Neural cell (in vitro differentiated cells): ENCODE results near the gene BRIP1. TPM values are rescaled to one million over a fixed set of nuclear protein-coding genes. Genes with fewer than 3 reads are reported as not detected.

Experiments used
- H2AFZ ChIP-seq: fragments of 200-600, 300-800 bp; sonication (generic), shearing (Covaris generic); 2 replicates; pipeline ENCODE4 v1.6.0; 2014; ENCODE audit warnings: low read depth, mild to moderate bottlenecking, antibody characterized with exemption, low read length, moderate library complexity
- H3F3A ChIP-seq: fragments of 200-600 bp; shearing (Covaris generic); 2 replicates; pipeline ENCODE4 v1.6.1; 2016; ENCODE audit warnings: mild to moderate bottlenecking, moderate library complexity, mixed read lengths, antibody characterized with exemption, low read length; ENCODE audit not compliant: insufficient read depth, poor library complexity, severe bottlenecking
- H3K27ac ChIP-seq: fragments of 200-600, 300-800 bp; sonication (generic), shearing (Covaris generic); 2 replicates; pipeline ENCODE4 v1.5.1; 2014; ENCODE audit warnings: mild to moderate bottlenecking, low read length, moderate library complexity
- H3K27me3 ChIP-seq: fragments of 300-800, 200-600 bp; sonication (generic), shearing (Covaris generic); 2 replicates; pipeline ENCODE4 v1.6.0; 2014; ENCODE audit warnings: mild to moderate bottlenecking, low read depth, low read length, moderate library complexity; ENCODE audit not compliant: insufficient read depth
- H3K36me3 ChIP-seq: fragments of 300-800, 200-600 bp; sonication (generic), shearing (Covaris generic); 2 replicates; pipeline ENCODE4 v1.5.1; 2014; ENCODE audit warnings: mild to moderate bottlenecking, antibody characterized with exemption, low read length, moderate library complexity; ENCODE audit not compliant: insufficient read depth
- H3K4me2 ChIP-seq: fragments of 300-800, 200-600 bp; sonication (generic), shearing (Covaris generic); 2 replicates; pipeline ENCODE4 v1.6.0; 2014; ENCODE audit warnings: mild to moderate bottlenecking, low read length
- H3K4me3 ChIP-seq: fragments of 300-800, 200-600 bp; sonication (generic), shearing (Covaris generic); 2 replicates; pipeline ENCODE4 v1.5.1; 2014; ENCODE audit warnings: mild to moderate bottlenecking, low read length, moderate library complexity
- H3K79me2 ChIP-seq: fragments of 200-600 bp; shearing (Covaris generic); replicated peaks from 2 replicates; pipeline ENCODE4 v1.6.0; 2014; ENCODE audit warnings: mild to moderate bottlenecking, low read length, moderate library complexity; ENCODE audit not compliant: insufficient read depth
- H3K9ac ChIP-seq: fragments of 300-800, 200-600 bp; sonication (generic), shearing (Covaris generic); 2 replicates; pipeline ENCODE4 v1.6.1; 2016; ENCODE audit warnings: mild to moderate bottlenecking, low read length, mixed read lengths
- H3K9me2 ChIP-seq: fragments of 200-600 bp; shearing (Covaris generic); 2 replicates; pipeline ENCODE4 v1.6.1; 2016; ENCODE audit warnings: mild to moderate bottlenecking, low read length, mixed read lengths; ENCODE audit not compliant: insufficient read depth
- H3K9me3 ChIP-seq: fragments of 200-600, 300-800 bp; sonication (generic), shearing (Covaris generic); 2 replicates; pipeline ENCODE4 v1.6.1; 2016; ENCODE audit warnings: mild to moderate bottlenecking, mixed run types, low read length, moderate library complexity, mixed read lengths
- H4K20me1 ChIP-seq: fragments of 200-600 bp; shearing (Covaris generic); 2 replicates; pipeline ENCODE4 v1.6.1; 2016; ENCODE audit warnings: mild to moderate bottlenecking, mixed run types; ENCODE audit not compliant: insufficient read depth
- EP300 ChIP-seq: fragments of 450-650 bp; conservative IDR thresholded peaks from 2 replicates; pipeline ENCODE4 v1.6.1; 2014; ENCODE audit warnings: antibody characterized with exemption, mild to moderate bottlenecking, moderate library complexity; ENCODE audit not compliant: poor library complexity, severe bottlenecking
- EZH2 ChIP-seq: fragments of 200-600, 300-800 bp; shearing (Covaris generic), sonication (generic); IDR thresholded peaks from 2 replicates; pipeline ENCODE4 v1.6.1; 2014; ENCODE audit warnings: antibody characterized with exemption, low read length, borderline replicate concordance, mild to moderate bottlenecking; ENCODE audit not compliant: insufficient read depth, poor library complexity, severe bottlenecking
- MXI1 ChIP-seq: fragments of 450-650 bp; conservative IDR thresholded peaks from 2 replicates; pipeline ENCODE4 v1.6.1; 2014; ENCODE audit warnings: antibody characterized with exemption, mild to moderate bottlenecking; ENCODE audit not compliant: poor library complexity, severe bottlenecking
- POLR2AphosphoS5 ChIP-seq: IDR thresholded peaks from 2 replicates; pipeline ENCODE4 v1.6.1; 2012
- RAD21 ChIP-seq: fragments of 450-650 bp; conservative IDR thresholded peaks from 2 replicates; pipeline ENCODE4 v1.6.1; 2014; ENCODE audit warnings: antibody characterized with exemption, mild to moderate bottlenecking, moderate library complexity
- SMC3 ChIP-seq: fragments of 450-650 bp; conservative IDR thresholded peaks from 2 replicates; pipeline ENCODE4 v1.6.1; 2014; ENCODE audit warnings: antibody characterized with exemption, mild to moderate bottlenecking, moderate library complexity; ENCODE audit not compliant: poor library complexity
- TAF1 ChIP-seq: IDR thresholded peaks from 2 replicates; pipeline ENCODE4 v1.6.1; 2012; ENCODE audit warnings: low read depth
- polyA plus RNA-seq: library from polyadenylated mRNA; depleted of rRNA; stranded (reverse); fragments of >200 nt; gene quantifications from 2 replicates; pipeline ENCODE4 v1.2.3, GENCODE V29; 2014
- TF ChIP-seq, protein P1 (sequence below): fragments of 450-650 bp; IDR thresholded peaks from 2 replicates; pipeline ENCODE4 v1.5.1; 2014; ENCODE audit warnings: antibody characterized with exemption, mild to moderate bottlenecking, moderate library complexity; ENCODE audit not compliant: poor library complexity, severe bottlenecking
- TF ChIP-seq, protein P2 (sequence below): IDR thresholded peaks from 2 replicates; pipeline ENCODE4 v1.6.1; 2012; ENCODE audit warnings: borderline replicate concordance

BRIP1 gene
- polyA plus RNA-seq, 1 donor from 2014 or later, result 0.47 TPM

DNA sequence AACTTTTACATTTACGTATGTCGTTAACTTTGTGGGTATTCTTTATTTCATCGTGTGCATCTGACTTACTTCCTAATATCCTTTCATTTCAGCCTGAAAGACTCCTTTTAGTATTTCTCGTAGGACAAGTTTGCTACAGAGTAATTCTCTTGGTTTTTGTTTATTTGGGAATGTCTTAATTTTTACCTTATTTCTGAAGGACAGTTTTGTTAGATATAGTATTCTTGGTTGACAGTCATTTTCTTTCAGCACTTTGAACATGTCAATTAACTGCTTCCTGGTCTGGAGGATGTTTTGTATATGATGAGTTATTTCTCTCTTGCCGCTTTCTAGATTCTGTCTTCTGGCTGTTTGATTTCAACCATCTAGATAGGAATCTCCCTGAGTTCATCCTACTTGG is 163.1 kb downstream of the BRIP1 start:
- Histone ChIP-seq H3K27ac (no peak overlapping the region), H3K9ac (no peak overlapping the region), H3K9me3 (no peaks in the 10 kb centered on the region), H3K36me3 (no peaks in the 10 kb centered on the region), H3K4me2 (no peak overlapping the region), H3K9me2 (no peaks in the 10 kb centered on the region), H2AFZ (no peak overlapping the region), H3K79me2 (no peaks in the 10 kb centered on the region), H4K20me1 (no peaks in the 10 kb centered on the region), H3K27me3 (no peaks in the 10 kb centered on the region), H3K4me3 (no peak overlapping the region), H3F3A (no peaks in the 10 kb centered on the region)
- no peak for TF ChIP-seq TAF1
- no peak for TF ChIP-seq RAD21
- TF ChIP-seq EP300, result no peak
- no peak for TF ChIP-seq SMC3
- TF ChIP-seq, protein P1, sequence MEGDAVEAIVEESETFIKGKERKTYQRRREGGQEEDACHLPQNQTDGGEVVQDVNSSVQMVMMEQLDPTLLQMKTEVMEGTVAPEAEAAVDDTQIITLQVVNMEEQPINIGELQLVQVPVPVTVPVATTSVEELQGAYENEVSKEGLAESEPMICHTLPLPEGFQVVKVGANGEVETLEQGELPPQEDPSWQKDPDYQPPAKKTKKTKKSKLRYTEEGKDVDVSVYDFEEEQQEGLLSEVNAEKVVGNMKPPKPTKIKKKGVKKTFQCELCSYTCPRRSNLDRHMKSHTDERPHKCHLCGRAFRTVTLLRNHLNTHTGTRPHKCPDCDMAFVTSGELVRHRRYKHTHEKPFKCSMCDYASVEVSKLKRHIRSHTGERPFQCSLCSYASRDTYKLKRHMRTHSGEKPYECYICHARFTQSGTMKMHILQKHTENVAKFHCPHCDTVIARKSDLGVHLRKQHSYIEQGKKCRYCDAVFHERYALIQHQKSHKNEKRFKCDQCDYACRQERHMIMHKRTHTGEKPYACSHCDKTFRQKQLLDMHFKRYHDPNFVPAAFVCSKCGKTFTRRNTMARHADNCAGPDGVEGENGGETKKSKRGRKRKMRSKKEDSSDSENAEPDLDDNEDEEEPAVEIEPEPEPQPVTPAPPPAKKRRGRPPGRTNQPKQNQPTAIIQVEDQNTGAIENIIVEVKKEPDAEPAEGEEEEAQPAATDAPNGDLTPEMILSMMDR, result no peak
- TF ChIP-seq MXI1, result no peak
- no peak for TF ChIP-seq POLR2AphosphoS5
- TF ChIP-seq EZH2, result no peak
- TF ChIP-seq, protein P2, sequence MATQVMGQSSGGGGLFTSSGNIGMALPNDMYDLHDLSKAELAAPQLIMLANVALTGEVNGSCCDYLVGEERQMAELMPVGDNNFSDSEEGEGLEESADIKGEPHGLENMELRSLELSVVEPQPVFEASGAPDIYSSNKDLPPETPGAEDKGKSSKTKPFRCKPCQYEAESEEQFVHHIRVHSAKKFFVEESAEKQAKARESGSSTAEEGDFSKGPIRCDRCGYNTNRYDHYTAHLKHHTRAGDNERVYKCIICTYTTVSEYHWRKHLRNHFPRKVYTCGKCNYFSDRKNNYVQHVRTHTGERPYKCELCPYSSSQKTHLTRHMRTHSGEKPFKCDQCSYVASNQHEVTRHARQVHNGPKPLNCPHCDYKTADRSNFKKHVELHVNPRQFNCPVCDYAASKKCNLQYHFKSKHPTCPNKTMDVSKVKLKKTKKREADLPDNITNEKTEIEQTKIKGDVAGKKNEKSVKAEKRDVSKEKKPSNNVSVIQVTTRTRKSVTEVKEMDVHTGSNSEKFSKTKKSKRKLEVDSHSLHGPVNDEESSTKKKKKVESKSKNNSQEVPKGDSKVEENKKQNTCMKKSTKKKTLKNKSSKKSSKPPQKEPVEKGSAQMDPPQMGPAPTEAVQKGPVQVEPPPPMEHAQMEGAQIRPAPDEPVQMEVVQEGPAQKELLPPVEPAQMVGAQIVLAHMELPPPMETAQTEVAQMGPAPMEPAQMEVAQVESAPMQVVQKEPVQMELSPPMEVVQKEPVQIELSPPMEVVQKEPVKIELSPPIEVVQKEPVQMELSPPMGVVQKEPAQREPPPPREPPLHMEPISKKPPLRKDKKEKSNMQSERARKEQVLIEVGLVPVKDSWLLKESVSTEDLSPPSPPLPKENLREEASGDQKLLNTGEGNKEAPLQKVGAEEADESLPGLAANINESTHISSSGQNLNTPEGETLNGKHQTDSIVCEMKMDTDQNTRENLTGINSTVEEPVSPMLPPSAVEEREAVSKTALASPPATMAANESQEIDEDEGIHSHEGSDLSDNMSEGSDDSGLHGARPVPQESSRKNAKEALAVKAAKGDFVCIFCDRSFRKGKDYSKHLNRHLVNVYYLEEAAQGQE, result no peak

DNA sequence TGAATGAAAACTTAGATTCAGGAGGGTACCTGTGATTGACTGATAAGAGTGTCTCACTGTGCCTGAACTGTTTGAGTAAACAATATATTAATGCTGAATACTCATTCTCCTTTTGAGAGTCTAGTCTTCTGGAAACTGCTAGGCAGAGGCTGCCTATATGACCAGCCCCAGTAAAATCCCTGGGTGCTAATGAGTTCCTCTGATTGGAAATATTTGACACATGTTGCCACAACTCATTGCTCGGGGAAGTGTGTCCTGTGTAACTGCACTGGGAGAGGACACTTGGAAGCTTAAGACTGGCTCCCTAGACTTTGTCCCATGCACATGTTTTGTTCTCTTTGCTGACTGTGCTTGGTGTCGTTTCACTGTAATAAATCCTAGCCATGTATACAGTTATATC is 163.6 kb downstream of the BRIP1 start:
- H3K9me2 ChIP-seq, result no peaks in the 10 kb centered on the region
- H3K27ac ChIP-seq, result no peak overlapping the region
- H2AFZ ChIP-seq, result no peak overlapping the region
- H3K4me3 ChIP-seq, result no peak overlapping the region
- no peaks in the 10 kb centered on the region for H3K27me3 ChIP-seq
- no peaks in the 10 kb centered on the region for H4K20me1 ChIP-seq
- TF ChIP-seq, protein P2, result no peak
- TF ChIP-seq EZH2, result no peak
- TF ChIP-seq POLR2AphosphoS5, result no peak
- no peak for TF ChIP-seq MXI1
- TF ChIP-seq SMC3, result no peak
- no peak for TF ChIP-seq RAD21
- TF ChIP-seq EP300, result no peak
- TF ChIP-seq TAF1, result no peak
- TF ChIP-seq, protein P1, result no peak
- no peak overlapping the region for H3K9ac ChIP-seq
- H3K36me3 ChIP-seq, result no peaks in the 10 kb centered on the region
- no peaks in the 10 kb centered on the region for H3K79me2 ChIP-seq
- no peak overlapping the region for H3K4me2 ChIP-seq
- no peaks in the 10 kb centered on the region for H3K9me3 ChIP-seq
- H3F3A ChIP-seq, result no peaks in the 10 kb centered on the region
